HCT116 (cell line): ENCODE measurements around the gene GCAT. TPM values are rescaled to one million over a fixed set of nuclear protein-coding genes. Genes with fewer than 3 reads are reported as not detected.

Experiments used
- ATAC-seq: fragments of 200-7000 bp; cut with Tn5 transposase; 2 replicates; pipeline ENCODE4 v1.9.1; 2020; ENCODE audit warnings: mild to moderate bottlenecking, moderate library complexity
- BruUV-seq: library from RNA; stranded (reverse); fragments of 400-500 nt; replicated peaks from 2 replicates; lab custom pipeline; 2021; lab: Mats Ljungman, UMichigan
- CTCF ChIA-PET: fragments of 300-600 bp; sonication (Branson Sonifier 250); formaldehyde crosslinking; loops from one replicate; lab custom pipeline; 2021; ENCODE audit warnings: antibody characterized with exemption; lab: Charles Lee
- POLR2A ChIA-PET: fragments of 300-600, 350-600 bp; sonication (Branson Sonifier 250); formaldehyde crosslinking; loops from one replicate; lab custom pipeline; 2021; ENCODE audit warnings: antibody characterized with exemption; lab: Charles Lee
- RAD21 ChIA-PET, 2 experiments: fragments of 300-600 bp; sonication (Branson Sonifier 250); formaldehyde crosslinking; loops; one replicate each; lab custom pipeline; 2023; ENCODE audit warnings: low total read pairs in 2 of 2; ENCODE audit not compliant: uncharacterized antibody in 2 of 2, unreplicated experiment in 2 of 2, low non-redundant PET in 1 of 2; lab: Charles Lee
- DNase-seq: peaks from one replicate; pipeline ENCODE4 v3.0.0-alpha.2; 2010; ENCODE audit warnings: low read depth, low spot score
- H2AFZ ChIP-seq: fragments of 200-600 bp; shearing (Covaris generic), sonication (generic); 2 replicates; pipeline ENCODE4 v1.6.1; 2017; ENCODE audit warnings: low read depth, mixed run types, mixed read lengths, antibody characterized with exemption, low read length; ENCODE audit not compliant: poor library complexity, severe bottlenecking
- H3K27ac ChIP-seq: 2 replicates; pipeline ENCODE4 v1.5.1; 2012; ENCODE audit warnings: low read depth, low read length
- H3K27me3 ChIP-seq: fragments of 200-600 bp; sonication (generic); 2 replicates; pipeline ENCODE4 v1.6.1; 2016; ENCODE audit warnings: mixed run types, low read length, mixed read lengths; ENCODE audit not compliant: insufficient read depth
- H3K36me3 ChIP-seq, 2 experiments: fragments of 200-500 bp in 1 of 2; fragments of 200-600 bp in 1 of 2; sonication (Bioruptor generic) in 1 of 2; sonication (generic) in 1 of 2; 2 replicates each; pipeline versions ENCODE4 v1.5.1 to v1.6.1; 2014 to 2016; ENCODE audit warnings: low read length in 2 of 2, inconsistent platforms in 1 of 2, mixed read lengths in 1 of 2, mixed run types in 1 of 2; ENCODE audit not compliant: insufficient read depth in 2 of 2, control insufficient read depth in 1 of 2
- H3K4me1 ChIP-seq, 2 experiments: fragments of 200-600 bp in 1 of 2; sonication (generic) in 1 of 2; 2 replicates each; pipeline versions ENCODE4 v1.5.1 to v1.6.1; 2012 to 2017; ENCODE audit warnings: low read length in 2 of 2, inconsistent platforms in 1 of 2, mild to moderate bottlenecking in 1 of 2, mixed read lengths in 1 of 2, mixed run types in 1 of 2, moderate library complexity in 1 of 2; ENCODE audit not compliant: insufficient read depth in 2 of 2, control insufficient read depth in 1 of 2
- H3K4me2 ChIP-seq: fragments of 200-600 bp; sonication (generic); 2 replicates; pipeline ENCODE4 v1.6.1; 2017; ENCODE audit warnings: mixed run types, low read length, mixed read lengths
- H3K4me3 ChIP-seq, 2 experiments: fragments of 200-600 bp in 1 of 2; sonication (generic) in 1 of 2; replicated peaks in 1 of 2; 2 replicates each; pipeline ENCODE4 v1.5.1; 2011 to 2016; ENCODE audit warnings: low read length in 2 of 2, control low read depth in 1 of 2, low read depth in 1 of 2, mild to moderate bottlenecking in 1 of 2, mixed read lengths in 1 of 2, mixed run types in 1 of 2
- H3K79me2 ChIP-seq: fragments of 200-600 bp; sonication (generic); 2 replicates; pipeline ENCODE4 v1.6.1; 2017; ENCODE audit warnings: mild to moderate bottlenecking, mixed run types, low read length, moderate library complexity, mixed read lengths; ENCODE audit not compliant: insufficient read depth
- H3K9ac ChIP-seq: fragments of 200-600 bp; sonication (generic); 2 replicates; pipeline ENCODE4 v1.6.1; 2016; ENCODE audit warnings: low read length, mixed read lengths
- H3K9me2 ChIP-seq: fragments of 200-600 bp; sonication (generic), shearing (Covaris generic); 2 replicates; pipeline ENCODE4 v1.6.1; 2017; ENCODE audit warnings: mixed run types, mild to moderate bottlenecking, moderate library complexity; ENCODE audit not compliant: insufficient read depth
- H3K9me3 ChIP-seq, 2 experiments: fragments of 200-500 bp in 1 of 2; fragments of 200-600 bp in 1 of 2; sonication (Bioruptor generic) in 1 of 2; sonication (generic) in 1 of 2; 2 replicates each; pipeline ENCODE4 v1.6.1; 2014 to 2017; ENCODE audit warnings: low read length in 2 of 2, mixed read lengths in 2 of 2, inconsistent platforms in 1 of 2, low read depth in 1 of 2, mild to moderate bottlenecking in 1 of 2, mixed run types in 1 of 2, moderate library complexity in 1 of 2; ENCODE audit not compliant: control insufficient read depth in 1 of 2, insufficient read depth in 1 of 2
- H4K20me1 ChIP-seq: fragments of 200-600 bp; sonication (generic), shearing (Covaris generic); 2 replicates; pipeline ENCODE4 v1.6.1; 2017; ENCODE audit warnings: mixed run types, mild to moderate bottlenecking, moderate library complexity; ENCODE audit not compliant: insufficient read depth
- ATF3 ChIP-seq: IDR thresholded peaks from 2 replicates; pipeline ENCODE4 v1.6.1; 2012
- CBX3 ChIP-seq: IDR thresholded peaks from 2 replicates; pipeline ENCODE4 v1.6.1; 2012; ENCODE audit warnings: low read depth
- EZH2 ChIP-seq: fragments of 200-600 bp; sonication (generic); IDR thresholded peaks from 2 replicates; pipeline ENCODE4 v1.6.1; 2017; ENCODE audit warnings: antibody characterized with exemption, mixed run types
- EZH2phosphoT487 ChIP-seq: fragments of 200-600 bp; IDR thresholded peaks from 2 replicates; pipeline ENCODE4 v1.6.1; 2018; ENCODE audit warnings: antibody characterized with exemption, borderline replicate concordance
- FOSL1 ChIP-seq: IDR thresholded peaks from 2 replicates; pipeline ENCODE4 v1.6.1; 2012; ENCODE audit warnings: low read depth
- POLR2A ChIP-seq: IDR thresholded peaks from 2 replicates; pipeline ENCODE4 v1.7.0; 2011; ENCODE audit warnings: borderline replicate concordance; ENCODE audit not compliant: insufficient read depth, insufficient read length; ENCODE audit errors: extremely low read depth
- RAD21 ChIP-seq: IDR thresholded peaks from 2 replicates; pipeline ENCODE4 v1.6.1; 2012; ENCODE audit warnings: low read depth, mild to moderate bottlenecking
- SP1 ChIP-seq: IDR thresholded peaks from 2 replicates; pipeline ENCODE4 v1.6.1; 2012; ENCODE audit warnings: low read depth
- SRF ChIP-seq: IDR thresholded peaks from 2 replicates; pipeline ENCODE4 v1.6.1; 2012; ENCODE audit warnings: low read depth
- YY1 ChIP-seq: IDR thresholded peaks from 2 replicates; pipeline ENCODE4 v1.6.1; 2011; ENCODE audit warnings: low read length, low read depth, moderate library complexity, mild to moderate bottlenecking; ENCODE audit not compliant: insufficient replicate concordance; ENCODE audit errors: extremely low read depth
- ZFX ChIP-seq: fragments of 450-650 bp; IDR thresholded peaks from 2 replicates; pipeline ENCODE4 v1.6.1; 2017
- ZNF274 ChIP-seq: fragments of 200-500 bp; sonication (Bioruptor generic); IDR thresholded peaks from 2 replicates; pipeline ENCODE4 v1.6.1; 2014; ENCODE audit warnings: mild to moderate bottlenecking, low read depth, low read length, inconsistent platforms
- intact Hi-C: fragments of 100-400 bp; cut with micrococcal nuclease; formaldehyde crosslinking; loops from 2 replicates; pipeline ENCODE4 v1.10.0; 2022
- total RNA-seq: library from RNA; stranded (reverse); gene quantifications from one replicate; pipeline ENCODE4 v1.2.1, GENCODE V29; 2021; ENCODE audit not compliant: unreplicated experiment

The GCAT gene
- total RNA-seq, 1 experiment from 2014 or later: 88.7 TPM

- peaks cover 96% of the 10 kb centered on the region for H3K79me2 ChIP-seq
- no peak for TF ChIP-seq CBX3
- no peak for TF ChIP-seq EZH2
- no peak for TF ChIP-seq ATF3
- no peak for TF ChIP-seq POLR2A
- TF ChIP-seq, all 23 proteins: peak for 0
- no peak for DNase-seq
- peaks cover 6 to 13% of the 10 kb centered on the region in 2 experiments; a peak in 3 of 4 replicates for H3K4me1 ChIP-seq
- no peak overlapping the region for H3K9ac ChIP-seq
- no TSS peak for BruUV-seq
- peaks cover 10% of the 10 kb centered on the region; the same call in 1 of the 2 replicates for H4K20me1 ChIP-seq
- no peak overlapping the region for H3K4me3 ChIP-seq
- no peak overlapping the region for H2AFZ ChIP-seq
- POLR2A ChIA-PET: interaction anchor here (1.0 to 1.3 kb wide), 2 partner anchors 11 to 27 kb away, joined by 3 to 4 read pairs; partner anchors contain the start of gene ANKRD54
- H3K9me2 ChIP-seq: no peaks in the 10 kb centered on the region
- H3K27ac ChIP-seq: no peak overlapping the region
- no peaks in the 10 kb centered on the region for H3K27me3 ChIP-seq
- no peak for ATAC-seq
- no peak overlapping the region for H3K4me2 ChIP-seq
- H3K36me3 ChIP-seq: peaks cover 55 to 69% of the 10 kb centered on the region in 2 experiments; a peak in 3 of 4 replicates
- intact Hi-C loops: no loop called here
- H3K9me3 ChIP-seq: no peaks in the 10 kb centered on the region
- CTCF ChIA-PET: interaction anchor here (1.5 kb wide), 1 partner anchor 8 kb away, joined by 3 read pairs; no protein-coding TSS in a partner anchor
- RAD21 ChIA-PET: no interaction called here
Measured at GRCh38 chr22:37854946-37855345, 47.2 kb downstream of the GCAT start.

- Histone ChIP-seq H3K9ac (no peak overlapping the region), H4K20me1 (peaks cover 10% of the 10 kb centered on the region; the same call in 1 of the 2 replicates), H3K27me3 (no peaks in the 10 kb centered on the region), H3K9me2 (no peaks in the 10 kb centered on the region), H3K4me2 (no peak overlapping the region), H3K79me2 (peaks cover 96% of the 10 kb centered on the region), H3K4me1 (peaks cover 4 to 8% of the 10 kb centered on the region in 2 experiments; a peak in 3 of 4 replicates), H3K9me3 (no peaks in the 10 kb centered on the region), H2AFZ (no peak overlapping the region), H3K27ac (no peak overlapping the region), H3K36me3 (peaks cover 59 to 74% of the 10 kb centered on the region in 2 experiments; a peak in 3 of 4 replicates), H3K4me3 (no peak overlapping the region)
- intact Hi-C loops: no loop called here
- DNase-seq (no peak), ATAC-seq (no peak)
- RAD21 ChIA-PET: no interaction called here
- TF ChIP-seq ZFX: no peak
- no peak for TF ChIP-seq EZH2
- TF ChIP-seq SP1: no peak
- no peak for TF ChIP-seq RAD21
- TF ChIP-seq YY1: no peak
- no peak for TF ChIP-seq ATF3
- TF ChIP-seq EZH2phosphoT487: no peak
- no peak for TF ChIP-seq SRF
- no peak for TF ChIP-seq CBX3
- TF ChIP-seq ZNF274: no peak
- TF ChIP-seq FOSL1: no peak
- POLR2A ChIA-PET: interaction anchor here (1.0 to 1.3 kb wide), 2 partner anchors 11 to 28 kb away, joined by 3 to 4 read pairs; partner anchors contain the start of gene ANKRD54
- BruUV-seq: no TSS peak
- CTCF ChIA-PET: interaction anchor here (1.2 to 1.5 kb wide), 2 partner anchors 8 to 11 kb away, joined by 3 to 4 read pairs; partner anchors contain the start of gene ANKRD54
Measured at GRCh38 chr22:37855462-37855861, 47.7 kb downstream of the GCAT start.
